Activated naive CD4-positive, alpha-beta T cell treated with anti-CD3 and anti-CD28 coated beads, Interleukin-2, amount 10 ng/mL, durations not matched to agents 7 days and 5 days (primary cell): ENCODE data around the gene PRKCB.

Experiments used
- CTCF ChIA-PET: fragments of 350-600 bp; sonication (Branson Sonifier 250); formaldehyde crosslinking; loops from one replicate; lab custom pipeline; 2021; ENCODE audit warnings: antibody characterized with exemption; lab: Charles Lee
- DNase-seq: peaks from one replicate; pipeline ENCODE4 v3.0.0-alpha.2; 2020
- H3K27ac Mint-ChIP-seq: one replicate; pipeline ENCODE4 v1.8.0; 2021; ENCODE audit warnings: mild to moderate bottlenecking, moderate library complexity, mixed read lengths
- H3K27me3 Mint-ChIP-seq: one replicate; pipeline ENCODE4 v1.8.0; 2021; ENCODE audit warnings: mild to moderate bottlenecking, mixed read lengths
- H3K36me3 Mint-ChIP-seq: one replicate; pipeline ENCODE4 v1.8.0; 2021; ENCODE audit warnings: mixed read lengths
- H3K4me1 Mint-ChIP-seq: one replicate; pipeline ENCODE4 v1.8.0; 2021; ENCODE audit warnings: mixed read lengths
- H3K4me3 Mint-ChIP-seq: one replicate; pipeline ENCODE4 v1.8.0; 2021; ENCODE audit warnings: mild to moderate bottlenecking, moderate library complexity, mixed read lengths
- H3K9me3 Mint-ChIP-seq: one replicate; pipeline ENCODE4 v1.8.0; 2021; ENCODE audit warnings: mixed read lengths

Gene PRKCB

GRCh38 chr16:24188751-24189318, 353.1 kb downstream of the PRKCB start:
- peaks cover 13% of the 10 kb centered on the region for H3K4me1 Mint-ChIP-seq
- no peaks in the 10 kb centered on the region for H3K9me3 Mint-ChIP-seq
- CTCF ChIA-PET = interaction anchor here (0.7 kb wide), 1 partner anchor 30 kb away, joined by 4 read pairs; no protein-coding TSS in a partner anchor
- no peak overlapping the region for H3K4me3 Mint-ChIP-seq
- peaks cover 46% of the 10 kb centered on the region for H3K36me3 Mint-ChIP-seq
- peak overlapping the region; percentile 67 for H3K27ac Mint-ChIP-seq
- no peaks in the 10 kb centered on the region for H3K27me3 Mint-ChIP-seq
- no peak for DNase-seq

GRCh38 chr16:24189941-24190340, 354.2 kb downstream of the PRKCB start:
- Mint-ChIP-seq H3K4me3 (no peak overlapping the region), H3K36me3 (peaks cover 46% of the 10 kb centered on the region), H3K4me1 (peaks cover 13% of the 10 kb centered on the region), H3K9me3 (no peaks in the 10 kb centered on the region), H3K27ac (peak overlapping the region; percentile 50), H3K27me3 (no peaks in the 10 kb centered on the region)
- no peak for DNase-seq
- CTCF ChIA-PET = no interaction called here

- H3K4me3 Mint-ChIP-seq = no peak overlapping the region
- H3K9me3 Mint-ChIP-seq = no peaks in the 10 kb centered on the region
- H3K36me3 Mint-ChIP-seq = peaks cover 47% of the 10 kb centered on the region
- H3K4me1 Mint-ChIP-seq = peaks cover 13% of the 10 kb centered on the region
- no peaks in the 10 kb centered on the region for H3K27me3 Mint-ChIP-seq
- CTCF ChIA-PET = no interaction called here
- H3K27ac Mint-ChIP-seq = no peak overlapping the region
- DNase-seq = no peak
These were observed 356.2 kb downstream of the PRKCB start for GRCh38 chr16:24191876-24192402.

- no peaks in the 10 kb centered on the region for H3K27me3 Mint-ChIP-seq
- H3K4me3 Mint-ChIP-seq = no peak overlapping the region
- peaks cover 46% of the 10 kb centered on the region for H3K36me3 Mint-ChIP-seq
- CTCF ChIA-PET = no interaction called here
- no peak overlapping the region for H3K27ac Mint-ChIP-seq
- no peak for DNase-seq
- no peaks in the 10 kb centered on the region for H3K9me3 Mint-ChIP-seq
- H3K4me1 Mint-ChIP-seq = peaks cover under 1% of the 10 kb centered on the region
These were observed 359.4 kb downstream of the PRKCB start for GRCh38 chr16:24195221-24195620.

- H3K9me3 Mint-ChIP-seq = no peaks in the 10 kb centered on the region
- no peak overlapping the region for H3K27ac Mint-ChIP-seq
- CTCF ChIA-PET = no interaction called here
- no peaks in the 10 kb centered on the region for H3K27me3 Mint-ChIP-seq
- no peaks in the 10 kb centered on the region for H3K4me1 Mint-ChIP-seq
- no peak for DNase-seq
- peaks cover 27% of the 10 kb centered on the region for H3K36me3 Mint-ChIP-seq
- H3K4me3 Mint-ChIP-seq = no peak overlapping the region
These were observed 363.2 kb downstream of the PRKCB start for GRCh38 chr16:24198807-24199533.

GRCh38 chr16:24203675-24204074, 367.9 kb downstream of the PRKCB start:
- H3K36me3 Mint-ChIP-seq = peaks cover 21% of the 10 kb centered on the region
- no peak for DNase-seq
- CTCF ChIA-PET = no interaction called here
- no peaks in the 10 kb centered on the region for H3K9me3 Mint-ChIP-seq
- no peak overlapping the region for H3K27ac Mint-ChIP-seq
- H3K27me3 Mint-ChIP-seq = no peaks in the 10 kb centered on the region
- H3K4me1 Mint-ChIP-seq = no peaks in the 10 kb centered on the region
- no peak overlapping the region for H3K4me3 Mint-ChIP-seq

GRCh38 chr16:24204150-24204665, 368.4 kb downstream of the PRKCB start:
- DNase-seq = no peak
- CTCF ChIA-PET = interaction anchor here (1.1 kb wide), 1 partner anchor 133 kb away, joined by 3 read pairs; no protein-coding TSS in a partner anchor
- Mint-ChIP-seq H3K4me1 (no peaks in the 10 kb centered on the region), H3K4me3 (no peak overlapping the region), H3K27ac (no peak overlapping the region), H3K27me3 (no peaks in the 10 kb centered on the region), H3K9me3 (no peaks in the 10 kb centered on the region), H3K36me3 (peaks cover 17% of the 10 kb centered on the region)

- no peak for DNase-seq
- Mint-ChIP-seq H3K27ac (no peak overlapping the region), H3K27me3 (no peaks in the 10 kb centered on the region), H3K4me3 (no peak overlapping the region), H3K9me3 (no peaks in the 10 kb centered on the region), H3K36me3 (peaks cover 18% of the 10 kb centered on the region), H3K4me1 (no peaks in the 10 kb centered on the region)
- CTCF ChIA-PET = interaction anchor here (0.6 kb wide), 1 partner anchor 132 kb away, joined by 3 read pairs; no protein-coding TSS in a partner anchor
These were observed 371.1 kb downstream of the PRKCB start for GRCh38 chr16:24206926-24207325.

- H3K27me3 Mint-ChIP-seq = no peaks in the 10 kb centered on the region
- CTCF ChIA-PET = interaction anchor here (1.0 kb wide), 1 partner anchor 44 kb away, joined by 3 read pairs; no protein-coding TSS in a partner anchor
These were observed 372.9 kb downstream of the PRKCB start for GRCh38 chr16:24208710-24209109.

GRCh38 chr16:24214992-24215391, 379.2 kb downstream of the PRKCB start:
- Mint-ChIP-seq H3K9me3 (no peaks in the 10 kb centered on the region), H3K36me3 (peaks cover 22% of the 10 kb centered on the region), H3K27ac (no peak overlapping the region), H3K4me3 (no peak overlapping the region), H3K4me1 (no peaks in the 10 kb centered on the region), H3K27me3 (no peaks in the 10 kb centered on the region)
- CTCF ChIA-PET = no interaction called here
- DNase-seq = no peak

More at GRCh38 chr16:24208710-24209109, 372.9 kb downstream of the PRKCB start:
- no peaks in the 10 kb centered on the region for H3K4me1 Mint-ChIP-seq
- no peak overlapping the region for H3K4me3 Mint-ChIP-seq
- no peaks in the 10 kb centered on the region for H3K9me3 Mint-ChIP-seq
- DNase-seq = no peak
- peaks cover 17% of the 10 kb centered on the region for H3K36me3 Mint-ChIP-seq
- no peak overlapping the region for H3K27ac Mint-ChIP-seq

- H3K9me3 Mint-ChIP-seq = no peaks in the 10 kb centered on the region
- CTCF ChIA-PET = no interaction called here
- H3K4me1 Mint-ChIP-seq = no peaks in the 10 kb centered on the region
- H3K36me3 Mint-ChIP-seq = peaks cover 26% of the 10 kb centered on the region
- H3K27me3 Mint-ChIP-seq = no peaks in the 10 kb centered on the region
- DNase-seq = no peak
- H3K4me3 Mint-ChIP-seq = no peak overlapping the region
- H3K27ac Mint-ChIP-seq = no peak overlapping the region
These were observed 381.2 kb downstream of the PRKCB start for GRCh38 chr16:24216961-24217360.

- Mint-ChIP-seq H3K4me1 (no peaks in the 10 kb centered on the region), H3K36me3 (peaks cover 24% of the 10 kb centered on the region), H3K9me3 (no peaks in the 10 kb centered on the region), H3K27me3 (no peaks in the 10 kb centered on the region), H3K4me3 (no peak overlapping the region), H3K27ac (no peak overlapping the region)
- no peak for DNase-seq
- CTCF ChIA-PET = no interaction called here
These were observed 381.7 kb downstream of the PRKCB start for GRCh38 chr16:24217461-24217860.

- no peak overlapping the region for H3K4me3 Mint-ChIP-seq
- H3K9me3 Mint-ChIP-seq = no peaks in the 10 kb centered on the region
- no peak overlapping the region for H3K27ac Mint-ChIP-seq
- CTCF ChIA-PET = no interaction called here
- H3K36me3 Mint-ChIP-seq = peaks cover 26% of the 10 kb centered on the region
- no peaks in the 10 kb centered on the region for H3K27me3 Mint-ChIP-seq
- no peaks in the 10 kb centered on the region for H3K4me1 Mint-ChIP-seq
- DNase-seq = no peak
These were observed 382.5 kb downstream of the PRKCB start for GRCh38 chr16:24218299-24218698.

- peaks cover 12% of the 10 kb centered on the region for H3K36me3 Mint-ChIP-seq
- no peak for DNase-seq
- no peaks in the 10 kb centered on the region for H3K4me1 Mint-ChIP-seq
- peaks cover 4% of the 10 kb centered on the region for H3K27me3 Mint-ChIP-seq
- no peak overlapping the region for H3K27ac Mint-ChIP-seq
- H3K9me3 Mint-ChIP-seq = no peaks in the 10 kb centered on the region
- CTCF ChIA-PET = no interaction called here
- no peak overlapping the region for H3K4me3 Mint-ChIP-seq
These were observed 385.4 kb downstream of the PRKCB start for GRCh38 chr16:24221219-24221618.
